ENCODE data around the gene CFAP74.

Gene CFAP74

GRCh38 chr1:2003541-2004131 lies at the start of gene CFAP74:
Gene CFAP74 (minus strand): TSS chr1:2003786. CDS start chr1:1990956, 12,830 bp downstream.
- peak in 2 of 3 donors; percentile 24 to 39 for DNase-seq

- no peak for DNase-seq
Measured at GRCh38 chr1:2053217-2053616, 49.6 kb upstream of the CFAP74 start.

- DNase-seq, result no peak
Measured at GRCh38 chr1:2052756-2053155, 49.2 kb upstream of the CFAP74 start.

GRCh38 chr1:2052054-2052679 lies 48.6 kb upstream of the CFAP74 start:
- no peak for DNase-seq

GRCh38 chr1:2050793-2051682 lies 47.5 kb upstream of the CFAP74 start:
- DNase-seq, result peak in 1 of 3 donors; percentile 20

- DNase-seq, result peak in 1 of 3 donors; percentile 15
Measured at GRCh38 chr1:2050461-2050792, 46.8 kb upstream of the CFAP74 start.

GRCh38 chr1:2049718-2050431 lies 46.3 kb upstream of the CFAP74 start, which contains the start of gene PRKCZ:
Gene PRKCZ (plus strand): TSS chr1:2050411. CDS start chr1:2050631, 220 bp downstream.
- DNase-seq, result peak; percentile 36 to 65 (median 46)

- no peak for DNase-seq
Measured at GRCh38 chr1:2049225-2049717, 45.7 kb upstream of the CFAP74 start.

- no peak for DNase-seq
Measured at GRCh38 chr1:2047749-2048729, 44.5 kb upstream of the CFAP74 start.

- DNase-seq, result no peak
Measured at GRCh38 chr1:2046953-2047748, 43.6 kb upstream of the CFAP74 start.

GRCh38 chr1:2046174-2046917 lies 42.8 kb upstream of the CFAP74 start:
- peak; percentile 40 to 66 (median 48) for DNase-seq

- no peak for DNase-seq
Measured at GRCh38 chr1:2045468-2046173, 42.0 kb upstream of the CFAP74 start.

- DNase-seq, result peak; percentile 66 to 88 (median 81)
Measured at GRCh38 chr1:2044510-2045319, 41.1 kb upstream of the CFAP74 start.

GRCh38 chr1:2043886-2044285 lies 40.3 kb upstream of the CFAP74 start:
- DNase-seq, result no peak

- DNase-seq, result no peak
Measured at GRCh38 chr1:2042830-2043773, 39.5 kb upstream of the CFAP74 start.

- DNase-seq, result no peak
Measured at GRCh38 chr1:2041887-2042286, 38.3 kb upstream of the CFAP74 start.

- no peak for DNase-seq
Measured at GRCh38 chr1:2041305-2041704, 37.7 kb upstream of the CFAP74 start.

Data from suppressor macrophage treated with lipopolysaccharide for 1 hour (primary cell).